Stimulated activated CD8-positive, alpha-beta memory T cell treated with anti-CD3 and anti-CD28 coated beads, Interleukin-15, amount 100 ng/mL, for 48 hours (primary cell): ENCODE results near the gene SAXO2.
"Not testable (repeated sequence)": the region's sequence is repeated elsewhere in the genome, so short reads cannot be mapped to it uniquely, and the experiment has no call there.

Source experiments
- DNase-seq, 2 donors: peaks; one replicate each; pipeline ENCODE4 v3.0.0-alpha.2; 2020; ENCODE audit warnings: low read depth in 2 of 2

Gene SAXO2

DNA sequence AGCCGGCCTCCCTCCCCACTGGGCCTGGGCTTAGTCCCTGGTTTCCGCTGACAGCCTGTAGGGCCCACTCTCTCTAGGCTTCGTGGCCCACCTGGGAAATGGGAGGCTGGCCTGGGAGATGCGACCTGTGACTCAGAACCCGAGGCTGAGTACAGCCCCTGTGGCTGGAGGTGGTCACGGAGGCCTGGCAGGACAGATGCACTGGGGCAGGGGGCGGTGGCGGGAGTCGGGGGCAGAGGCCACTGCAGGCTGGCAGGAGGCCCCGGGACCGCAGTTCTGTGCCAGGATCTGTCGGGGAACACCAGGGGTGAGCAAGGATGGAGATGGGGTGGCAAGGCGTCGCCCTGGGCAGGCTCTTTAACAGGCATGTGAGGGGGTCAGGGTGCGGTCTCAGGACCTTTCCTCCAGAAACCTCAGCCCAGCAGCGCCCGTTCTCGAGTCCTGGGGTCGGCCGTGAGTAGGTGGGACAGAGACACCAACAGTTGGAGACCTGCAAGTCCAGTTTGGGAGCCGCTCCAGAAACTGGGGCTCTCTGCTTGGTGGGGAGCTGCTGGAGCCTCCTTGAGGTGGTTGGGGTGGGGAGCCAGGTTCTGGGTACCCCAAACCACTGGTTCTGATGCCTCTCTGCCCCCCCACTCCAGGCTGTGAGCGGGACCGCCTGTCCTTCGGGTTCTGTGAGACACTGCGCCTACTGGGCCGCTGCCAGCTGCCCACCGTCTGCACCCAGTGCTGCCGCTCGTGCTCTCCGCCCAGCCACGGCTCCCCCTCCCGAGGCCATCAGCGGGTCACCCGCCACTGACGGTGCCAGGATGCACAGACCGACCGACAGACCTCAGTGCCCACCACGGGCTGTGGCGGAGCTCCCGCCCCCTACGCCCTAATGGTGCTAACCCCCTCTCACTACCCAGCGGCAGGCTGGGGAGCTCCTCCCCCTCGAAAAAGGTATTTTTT lies 71.3 kb downstream of the SAXO2 start:
- not testable (repeated sequence) for DNase-seq
